Retinal pigment epithelial cell (primary cell): ENCODE data around the gene POLG2.
"Not testable (repeated sequence)": the region's sequence is repeated elsewhere in the genome, so short reads cannot be mapped to it uniquely, and the experiment has no call there.

Experiments used
- DNase-seq: peaks from one replicate; pipeline ENCODE4 v3.0.0-alpha.2; 2010; ENCODE audit warnings: low read depth
- H3K4me3 ChIP-seq: 2 replicates; pipeline ENCODE4 v1.5.1; 2011; ENCODE audit warnings: mild to moderate bottlenecking, low read length, control low read depth, moderate library complexity
- TF ChIP-seq, protein P1 (sequence below): conservative IDR thresholded peaks from 2 replicates; pipeline ENCODE4 v1.5.1; 2011; ENCODE audit warnings: low read depth, low read length, control low read depth, inconsistent platforms

Gene POLG2

GRCh38 chr17:64488301-64488700, 8.6 kb downstream of the POLG2 start:
- H3K4me3 ChIP-seq: no peak overlapping the region
- no peak for DNase-seq
- TF ChIP-seq, protein P1, sequence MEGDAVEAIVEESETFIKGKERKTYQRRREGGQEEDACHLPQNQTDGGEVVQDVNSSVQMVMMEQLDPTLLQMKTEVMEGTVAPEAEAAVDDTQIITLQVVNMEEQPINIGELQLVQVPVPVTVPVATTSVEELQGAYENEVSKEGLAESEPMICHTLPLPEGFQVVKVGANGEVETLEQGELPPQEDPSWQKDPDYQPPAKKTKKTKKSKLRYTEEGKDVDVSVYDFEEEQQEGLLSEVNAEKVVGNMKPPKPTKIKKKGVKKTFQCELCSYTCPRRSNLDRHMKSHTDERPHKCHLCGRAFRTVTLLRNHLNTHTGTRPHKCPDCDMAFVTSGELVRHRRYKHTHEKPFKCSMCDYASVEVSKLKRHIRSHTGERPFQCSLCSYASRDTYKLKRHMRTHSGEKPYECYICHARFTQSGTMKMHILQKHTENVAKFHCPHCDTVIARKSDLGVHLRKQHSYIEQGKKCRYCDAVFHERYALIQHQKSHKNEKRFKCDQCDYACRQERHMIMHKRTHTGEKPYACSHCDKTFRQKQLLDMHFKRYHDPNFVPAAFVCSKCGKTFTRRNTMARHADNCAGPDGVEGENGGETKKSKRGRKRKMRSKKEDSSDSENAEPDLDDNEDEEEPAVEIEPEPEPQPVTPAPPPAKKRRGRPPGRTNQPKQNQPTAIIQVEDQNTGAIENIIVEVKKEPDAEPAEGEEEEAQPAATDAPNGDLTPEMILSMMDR: no peak

GRCh38 chr17:64484380-64484779, 12.5 kb downstream of the POLG2 start:
- TF ChIP-seq, protein P1: no peak
- no peak for DNase-seq
- no peak overlapping the region for H3K4me3 ChIP-seq

- DNase-seq: no peak
- no peak overlapping the region for H3K4me3 ChIP-seq
- TF ChIP-seq, protein P1: no peak
These were observed 15.9 kb downstream of the POLG2 start for GRCh38 chr17:64480951-64481350.

DNA sequence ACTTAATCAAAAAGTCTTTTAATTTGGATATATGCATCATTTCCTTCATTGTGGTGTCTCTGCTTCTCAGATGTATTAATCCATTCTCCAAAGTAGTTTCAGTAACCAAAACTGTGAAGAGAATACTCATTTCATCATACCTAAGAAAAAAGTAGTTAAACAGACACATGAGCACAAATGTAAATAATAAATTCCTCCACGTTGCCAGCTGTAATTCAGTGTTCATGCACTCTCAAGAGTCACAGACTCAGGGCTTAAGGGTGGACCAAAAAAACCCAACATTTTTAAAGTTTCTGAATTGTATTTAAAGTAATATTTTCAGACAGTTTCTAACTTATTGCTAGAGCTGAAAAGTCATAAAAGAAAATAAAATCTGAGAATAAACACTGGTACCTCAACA, 19.0 kb downstream of the POLG2 start:
- TF ChIP-seq, protein P1: no peak
- H3K4me3 ChIP-seq: no peak overlapping the region
- no peak for DNase-seq

DNA sequence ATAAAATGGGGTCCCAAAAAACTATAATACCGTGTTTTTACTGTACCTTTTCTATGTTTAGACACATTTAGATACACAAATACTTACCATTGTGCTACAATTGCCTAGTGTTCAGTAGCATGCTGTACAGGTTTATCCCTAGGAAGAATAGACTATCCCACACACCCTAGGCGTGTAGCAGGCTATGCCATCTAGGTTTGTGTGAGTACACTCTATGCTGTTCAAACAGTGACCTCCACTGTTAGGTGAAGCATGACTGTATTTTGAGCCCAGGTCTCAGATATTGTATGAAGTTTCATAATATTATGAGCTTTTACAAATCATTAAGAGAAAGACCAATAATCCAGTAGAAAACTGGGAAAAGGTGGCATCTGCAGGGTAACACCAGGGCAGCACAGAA, 24.3 kb downstream of the POLG2 start:
- H3K4me3 ChIP-seq: no peak overlapping the region
- no peak for DNase-seq
- TF ChIP-seq, protein P1: no peak

GRCh38 chr17:64471440-64471839, 25.4 kb downstream of the POLG2 start:
- no peak for DNase-seq
- TF ChIP-seq, protein P1: no peak
- no peak overlapping the region for H3K4me3 ChIP-seq

DNA sequence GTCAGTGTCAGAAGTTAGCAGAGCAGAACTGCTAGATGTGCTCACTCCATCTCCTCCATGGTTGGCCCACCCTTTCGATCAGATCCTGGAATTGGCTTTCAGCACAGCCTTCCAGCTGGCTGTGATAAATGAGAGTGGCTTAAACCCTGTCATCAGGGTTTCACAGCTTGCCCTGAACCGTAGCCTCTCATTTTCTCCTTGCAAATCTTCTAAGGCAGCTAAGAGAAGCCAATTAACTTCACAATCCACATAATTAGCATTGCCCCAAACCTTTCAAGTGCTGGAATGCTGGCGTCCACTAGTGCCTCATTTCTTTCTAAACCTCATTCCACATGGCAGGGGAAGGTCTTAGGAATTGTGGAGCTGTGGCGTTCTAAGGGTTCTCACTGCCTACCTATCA, 26.2 kb downstream of the POLG2 start:
- peak; percentile 23 for DNase-seq
- no peak overlapping the region for H3K4me3 ChIP-seq
- TF ChIP-seq, protein P1: no peak

DNA sequence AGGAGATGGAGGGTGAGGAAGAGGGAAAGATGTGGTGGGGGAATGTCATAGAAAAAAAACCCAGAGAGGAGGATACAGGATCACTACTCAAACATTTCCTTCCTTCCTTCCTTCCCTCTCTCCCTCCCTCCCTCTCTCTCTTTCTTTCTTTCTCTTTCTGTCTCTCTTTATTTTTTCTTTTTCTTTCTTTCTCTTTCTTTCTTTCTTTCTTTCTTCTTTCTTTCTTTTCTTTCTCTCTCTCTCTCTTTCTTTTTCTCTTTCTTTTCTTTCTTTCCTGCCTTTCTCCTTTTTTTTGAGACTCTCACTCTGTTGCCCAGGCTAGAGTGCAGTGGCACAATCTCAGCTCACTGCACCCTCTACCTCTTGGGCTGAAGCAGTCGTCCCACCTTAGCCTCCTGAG, 30.0 kb downstream of the POLG2 start:
- H3K4me3 ChIP-seq, DNase-seq: not testable (repeated sequence)
